ENCODE results near the gene PPIP5K2. TPM values are rescaled to one million over a fixed set of nuclear protein-coding genes. Genes with fewer than 3 reads are reported as not detected.
A peak's percentile ranks its signal among the peaks of the same experiment; 100 is the strongest.

Gene PPIP5K2
- total RNA-seq, 1 donor from 2014 or later: 24.6 TPM

GRCh38 chr5:103117471-103117991 lies 2.6 kb upstream of the PPIP5K2 start:
- Histone ChIP-seq H3K9me3 (no peaks in the 10 kb centered on the region), H3K4me1 (peaks cover 37% of the 10 kb centered on the region), H3K27ac (no peak overlapping the region), H3K4me3 (no peak overlapping the region), H3K27me3 (no peaks in the 10 kb centered on the region), H3K36me3 (no peaks in the 10 kb centered on the region)
- TF ChIP-seq CTCF (IDR thresholded peaks at IDR 0.05) (no peak), POLR2A (IDR thresholded peaks at IDR 0.05) (no peak), POLR2AphosphoS5 (IDR thresholded peaks at IDR 0.05; ENCODE audit: insufficient read depth in 1 of 2, low read depth in 1 of 2) (no peak)
- intact Hi-C loops (cut with DNase I): no loop called here
- no peak for DNase-seq (ENCODE audit: extremely low spot score in 2 of 2)

GRCh38 chr5:103119070-103119764 lies 884 bp upstream of the PPIP5K2 start:
- H3K27ac ChIP-seq: peak overlapping the region; percentile 86
- peak overlapping the region; percentile 72 to 74 for H3K4me3 ChIP-seq
- H3K36me3 ChIP-seq: no peaks in the 10 kb centered on the region
- H3K27me3 ChIP-seq: no peaks in the 10 kb centered on the region
- no peak for DNase-seq (ENCODE audit: extremely low spot score in 2 of 2)
- intact Hi-C loops (cut with DNase I): no loop called here
- TF ChIP-seq POLR2AphosphoS5 (IDR thresholded peaks at IDR 0.05; ENCODE audit: insufficient read depth in 1 of 2, low read depth in 1 of 2): no peak
- TF ChIP-seq CTCF (IDR thresholded peaks at IDR 0.05): no peak
- TF ChIP-seq POLR2A (IDR thresholded peaks at IDR 0.05): no peak
- H3K9me3 ChIP-seq: no peaks in the 10 kb centered on the region
- peaks cover 45% of the 10 kb centered on the region for H3K4me1 ChIP-seq

DNA sequence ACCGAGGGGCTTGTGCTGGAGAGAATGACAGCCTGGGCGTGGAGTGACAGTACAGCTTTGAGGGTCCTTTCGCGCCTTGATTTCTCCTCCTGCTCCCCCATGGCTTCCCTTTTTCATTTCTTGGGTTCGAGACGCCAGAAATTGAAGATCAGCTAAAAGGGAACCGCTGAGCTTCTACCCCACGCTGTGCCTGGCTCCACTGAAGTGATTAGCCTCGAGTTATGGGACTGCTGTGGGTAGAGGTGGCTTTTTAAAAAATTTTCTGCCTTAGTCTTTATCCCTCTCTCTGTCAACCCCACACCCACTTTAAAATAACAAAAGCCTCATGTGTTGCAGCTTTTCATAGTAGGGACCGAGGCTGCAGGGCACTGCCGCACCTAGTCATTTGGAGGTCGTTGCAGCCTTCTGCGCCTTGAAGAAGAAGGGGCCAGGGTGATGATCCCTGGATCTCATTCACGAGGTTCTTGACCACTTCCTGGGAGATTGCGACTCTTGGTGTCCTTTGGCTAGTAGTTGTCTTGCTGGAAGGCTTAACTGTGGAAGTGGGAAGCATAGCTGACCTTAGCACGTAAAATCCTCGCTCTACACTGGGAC lies 603 bp downstream of the PPIP5K2 start:
- TF ChIP-seq CTCF (IDR thresholded peaks at IDR 0.05) (no peak), POLR2AphosphoS5 (IDR thresholded peaks at IDR 0.05; ENCODE audit: insufficient read depth in 1 of 2, low read depth in 1 of 2) (no peak), POLR2A (IDR thresholded peaks at IDR 0.05) (no peak)
- Histone ChIP-seq H3K4me1 (peaks cover 45% of the 10 kb centered on the region), H3K27me3 (no peaks in the 10 kb centered on the region), H3K9me3 (no peaks in the 10 kb centered on the region), H3K4me3 (peak overlapping the region; percentile 72 to 74), H3K27ac (peak overlapping the region; percentile 86), H3K36me3 (no peaks in the 10 kb centered on the region)
- DNase-seq (ENCODE audit: extremely low spot score in 2 of 2): no peak
- intact Hi-C loops (cut with DNase I): no loop called here

DNA sequence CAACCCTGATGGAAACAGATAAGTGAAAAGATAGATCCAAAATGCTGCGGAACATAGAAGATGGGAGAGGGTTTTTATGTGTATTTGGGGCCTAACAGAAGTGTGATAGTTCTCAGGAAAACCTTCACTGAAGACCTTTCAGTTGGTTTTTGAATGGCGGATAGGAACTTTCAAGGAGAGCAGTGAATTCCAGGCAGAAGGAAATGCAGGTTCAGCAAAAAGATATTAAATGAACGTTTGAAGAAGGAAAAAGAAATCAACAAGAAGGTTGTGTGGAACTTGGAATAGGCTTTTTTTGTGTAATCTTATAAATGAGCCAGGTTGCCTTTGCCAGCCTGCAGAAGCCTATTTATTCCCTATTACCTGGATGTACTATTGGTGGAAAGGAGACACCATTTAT lies 2.1 kb downstream of the PPIP5K2 start:
- no peaks in the 10 kb centered on the region for H3K9me3 ChIP-seq
- no peak for DNase-seq (ENCODE audit: extremely low spot score in 2 of 2)
- peaks cover 45% of the 10 kb centered on the region for H3K4me1 ChIP-seq
- H3K4me3 ChIP-seq: no peak overlapping the region
- H3K27me3 ChIP-seq: no peaks in the 10 kb centered on the region
- intact Hi-C loops (cut with DNase I): no loop called here
- no peak overlapping the region for H3K27ac ChIP-seq
- TF ChIP-seq POLR2A (IDR thresholded peaks at IDR 0.05) (no peak), POLR2AphosphoS5 (IDR thresholded peaks at IDR 0.05; ENCODE audit: insufficient read depth in 1 of 2, low read depth in 1 of 2) (no peak), CTCF (IDR thresholded peaks at IDR 0.05) (no peak)
- H3K36me3 ChIP-seq: no peaks in the 10 kb centered on the region

GRCh38 chr5:103126557-103126956 lies 6.5 kb downstream of the PPIP5K2 start:
- no peak overlapping the region for H3K27ac ChIP-seq
- no peak for DNase-seq (ENCODE audit: extremely low spot score in 2 of 2)
- H3K36me3 ChIP-seq: no peaks in the 10 kb centered on the region
- TF ChIP-seq POLR2AphosphoS5 (IDR thresholded peaks at IDR 0.05; ENCODE audit: insufficient read depth in 1 of 2, low read depth in 1 of 2) (no peak), POLR2A (IDR thresholded peaks at IDR 0.05) (no peak), CTCF (IDR thresholded peaks at IDR 0.05) (no peak)
- no peaks in the 10 kb centered on the region for H3K9me3 ChIP-seq
- H3K4me1 ChIP-seq: peaks cover 17% of the 10 kb centered on the region
- intact Hi-C loops (cut with DNase I): no loop called here
- H3K27me3 ChIP-seq: no peaks in the 10 kb centered on the region
- no peak overlapping the region for H3K4me3 ChIP-seq
